Measurements from ENCODE around the gene CBFA2T3.

CBFA2T3 gene

GRCh38 chr16:88976366-88977017 is 515 bp downstream of the CBFA2T3 start:
- no peak for DNase-seq (ENCODE audit: low read depth in 2 of 2)

DNA sequence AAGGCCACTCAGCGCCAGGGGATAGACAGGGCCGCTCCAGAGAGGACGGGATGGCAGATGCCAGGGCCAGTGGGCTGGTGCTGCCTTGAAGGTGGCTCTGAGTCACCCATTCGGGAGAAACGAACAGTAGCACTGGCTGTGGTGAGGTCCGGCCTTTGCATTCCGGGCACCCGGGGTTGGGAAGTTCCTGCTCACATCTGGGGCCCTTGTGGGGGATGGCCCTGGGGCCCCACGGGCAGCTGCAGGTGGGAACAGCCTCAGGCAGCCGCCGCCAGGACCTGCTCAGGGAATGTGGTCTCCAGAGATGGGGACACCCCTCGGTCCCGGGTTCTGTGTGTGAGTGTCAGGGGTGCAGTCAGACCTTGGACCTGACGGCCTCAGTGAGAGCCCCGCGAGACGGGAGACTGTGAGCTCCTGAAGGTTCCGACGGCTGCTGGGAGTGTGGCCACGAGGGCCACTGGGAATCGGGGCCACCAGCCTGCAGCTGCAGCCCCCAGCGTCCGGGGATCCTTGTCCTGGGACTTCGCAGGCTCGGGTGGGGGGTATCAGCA is 1.4 kb downstream of the CBFA2T3 start:
- no peak for DNase-seq (ENCODE audit: low read depth in 2 of 2)

DNA sequence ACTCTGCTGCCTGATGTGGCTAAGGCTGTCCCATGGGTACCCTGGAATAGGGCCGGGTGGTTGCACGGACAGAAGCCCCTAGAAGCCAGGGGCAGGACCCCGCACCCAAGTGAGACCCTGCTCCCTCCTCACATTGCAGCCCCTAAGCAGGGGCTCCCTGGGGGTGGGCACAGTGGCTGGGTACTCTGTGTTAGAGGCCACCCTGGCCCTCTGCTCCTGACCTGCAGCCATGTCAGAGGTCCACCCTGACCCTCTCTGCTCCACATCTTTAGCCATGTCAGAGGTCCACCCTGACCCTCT is 2.1 kb downstream of the CBFA2T3 start:
- DNase-seq (ENCODE audit: low read depth in 2 of 2), result no peak

GRCh38 chr16:88974080-88974915 is 2.7 kb downstream of the CBFA2T3 start:
- no peak for DNase-seq (ENCODE audit: low read depth in 2 of 2)

DNA sequence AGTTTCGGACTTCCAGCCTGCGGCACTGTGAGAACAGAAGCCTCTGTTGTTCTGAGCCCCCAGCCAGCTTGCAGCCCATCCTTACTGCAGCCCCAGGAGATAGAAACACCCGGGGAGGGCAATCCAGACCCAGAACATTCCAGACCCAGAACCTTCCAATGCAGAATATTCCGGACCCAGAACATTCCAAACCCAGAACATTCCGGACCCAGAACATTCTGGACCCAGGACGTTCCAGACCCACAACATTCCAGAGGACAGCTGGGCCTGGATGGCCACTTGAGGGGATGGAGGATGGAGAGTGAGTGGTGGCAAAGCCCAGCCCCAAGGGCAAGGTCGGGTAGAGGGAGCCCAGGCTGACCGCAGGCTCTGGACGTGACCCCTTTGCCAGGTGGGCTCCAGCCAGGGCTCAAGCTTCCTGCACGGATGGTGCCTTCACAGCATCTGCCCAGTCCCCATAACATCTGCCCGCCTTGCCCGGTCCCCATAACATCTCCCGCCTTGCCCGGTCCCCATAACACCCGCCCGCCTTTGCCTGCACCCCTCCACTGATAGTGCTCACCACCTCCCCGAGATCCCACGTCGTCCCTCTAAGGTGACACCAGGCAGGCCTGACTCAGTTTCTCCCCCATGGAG is 3.5 kb downstream of the CBFA2T3 start:
- no peak for DNase-seq (ENCODE audit: low read depth in 2 of 2)

DNA sequence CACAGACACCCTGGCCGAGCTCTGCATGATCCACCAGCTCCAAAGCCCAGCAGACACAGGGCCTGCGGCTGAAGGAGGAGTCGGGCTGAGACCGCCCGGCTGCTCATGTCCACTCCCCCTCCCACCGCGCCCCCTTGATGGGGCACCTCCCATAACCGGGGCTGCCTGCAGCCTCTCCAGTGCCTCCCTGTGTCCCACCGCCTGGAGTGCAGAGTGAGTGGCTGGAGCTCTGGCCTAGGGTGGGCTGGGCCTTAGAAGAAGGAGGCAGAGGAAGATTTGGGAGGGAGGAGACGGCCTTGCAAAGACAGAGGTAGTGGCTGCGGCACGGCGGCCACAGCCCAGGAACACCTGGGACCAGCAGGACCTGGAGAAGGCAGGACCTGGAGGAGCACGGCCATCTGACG is 4.0 kb downstream of the CBFA2T3 start:
- no peak for DNase-seq (ENCODE audit: low read depth in 2 of 2)

- DNase-seq (ENCODE audit: low read depth in 2 of 2), result no peak
Measured at GRCh38 chr16:88972349-88972748, 4.7 kb downstream of the CBFA2T3 start.

DNA sequence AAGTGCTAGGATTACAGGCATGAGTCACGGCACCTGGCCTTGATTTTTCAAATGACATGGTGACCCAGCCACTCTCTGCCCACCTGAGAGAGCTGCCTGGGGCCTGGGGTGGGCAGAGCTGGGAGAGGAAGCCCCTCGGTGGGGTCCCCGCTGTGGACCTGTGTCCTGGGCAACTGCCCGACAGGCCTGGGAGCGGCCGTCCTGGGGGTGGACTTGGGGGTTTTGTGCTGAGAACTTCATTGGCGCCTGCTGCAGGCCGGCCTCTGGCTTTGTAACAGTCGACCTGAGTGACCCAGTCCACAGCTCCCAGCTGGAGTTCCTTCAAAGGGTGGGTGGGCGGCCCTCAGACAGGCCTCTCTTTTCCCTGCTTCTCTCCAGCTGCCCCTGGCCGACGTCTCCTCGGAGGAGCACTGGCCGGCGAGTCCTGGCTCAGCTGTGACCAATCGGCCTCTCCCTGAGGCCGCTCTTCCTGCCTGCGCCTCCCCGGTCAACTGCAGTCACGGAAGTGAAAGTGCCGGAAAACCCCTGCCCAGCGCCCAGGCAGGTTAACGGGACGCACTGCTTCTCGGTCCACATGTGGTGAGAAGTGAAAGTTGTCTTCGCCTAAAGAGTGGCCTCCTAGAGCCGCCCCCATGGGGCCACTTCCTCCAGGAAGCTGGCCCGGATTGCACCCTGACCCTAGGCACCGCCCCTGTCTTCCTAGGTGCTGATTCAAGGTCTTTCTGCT is 5.5 kb downstream of the CBFA2T3 start:
- DNase-seq (ENCODE audit: low read depth in 2 of 2), result no peak

DNA sequence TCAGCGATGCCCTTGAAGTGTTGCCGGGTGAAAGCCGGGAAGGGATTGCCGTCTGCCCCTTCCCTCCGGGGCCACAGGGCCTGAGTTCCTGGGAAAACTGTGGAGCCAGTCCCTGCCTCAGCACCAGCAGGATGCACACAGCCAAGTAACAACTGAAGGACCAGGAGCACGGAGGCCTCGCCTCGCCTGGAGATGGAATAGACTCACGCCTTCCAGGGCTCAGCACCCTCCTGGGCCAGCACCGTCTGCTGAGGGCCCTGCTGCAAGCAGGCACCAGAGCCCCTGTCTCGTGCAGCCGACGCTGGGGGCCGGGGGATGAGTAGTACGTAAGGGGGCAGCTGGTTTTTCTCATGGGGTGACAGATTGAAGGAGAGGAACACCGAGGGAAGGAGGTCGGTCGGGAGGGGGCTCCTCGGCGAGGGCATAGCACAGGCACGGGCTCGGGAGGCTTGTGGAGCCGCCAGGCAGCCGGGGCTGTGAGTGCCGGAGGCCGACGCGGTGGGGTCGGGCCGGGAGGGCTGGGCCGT is 6.4 kb downstream of the CBFA2T3 start:
- DNase-seq (ENCODE audit: low read depth in 2 of 2), result no peak

- DNase-seq (ENCODE audit: low read depth in 2 of 2), result no peak
Measured at GRCh38 chr16:88970050-88970449, 7.0 kb downstream of the CBFA2T3 start.

DNA sequence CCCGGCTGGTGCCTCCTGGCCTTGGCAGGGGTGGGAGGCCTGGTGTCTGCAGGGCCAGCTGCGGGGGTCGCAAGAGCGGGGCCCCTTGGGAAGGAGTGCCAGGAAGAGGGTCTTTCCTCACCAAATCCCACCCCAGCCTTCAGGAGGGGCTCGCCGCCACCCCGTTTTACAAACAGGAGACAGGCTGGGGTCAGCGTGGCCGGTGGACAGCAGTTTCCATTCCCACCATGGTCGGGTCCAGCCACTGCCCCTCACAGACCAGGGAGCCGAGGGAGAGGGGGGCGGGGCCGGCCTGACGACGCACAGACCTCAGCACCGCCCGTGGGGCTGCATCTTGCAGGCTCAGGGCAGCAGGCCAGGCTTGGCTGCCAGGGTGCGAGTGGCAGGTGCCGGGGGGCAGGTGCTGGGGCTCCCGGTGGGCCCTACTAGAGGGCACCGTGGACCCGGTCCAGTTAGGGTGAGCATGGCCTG is 7.6 kb downstream of the CBFA2T3 start:
- DNase-seq (ENCODE audit: low read depth in 2 of 2), result no peak

- no peak for DNase-seq (ENCODE audit: low read depth in 2 of 2)
Measured at GRCh38 chr16:88968589-88969280, 8.3 kb downstream of the CBFA2T3 start.

- DNase-seq (ENCODE audit: low read depth in 2 of 2), result no peak
Measured at GRCh38 chr16:88967830-88968588, 9.0 kb downstream of the CBFA2T3 start.

GRCh38 chr16:88966986-88967829 is 9.8 kb downstream of the CBFA2T3 start:
- no peak for DNase-seq (ENCODE audit: low read depth in 2 of 2)

DNA sequence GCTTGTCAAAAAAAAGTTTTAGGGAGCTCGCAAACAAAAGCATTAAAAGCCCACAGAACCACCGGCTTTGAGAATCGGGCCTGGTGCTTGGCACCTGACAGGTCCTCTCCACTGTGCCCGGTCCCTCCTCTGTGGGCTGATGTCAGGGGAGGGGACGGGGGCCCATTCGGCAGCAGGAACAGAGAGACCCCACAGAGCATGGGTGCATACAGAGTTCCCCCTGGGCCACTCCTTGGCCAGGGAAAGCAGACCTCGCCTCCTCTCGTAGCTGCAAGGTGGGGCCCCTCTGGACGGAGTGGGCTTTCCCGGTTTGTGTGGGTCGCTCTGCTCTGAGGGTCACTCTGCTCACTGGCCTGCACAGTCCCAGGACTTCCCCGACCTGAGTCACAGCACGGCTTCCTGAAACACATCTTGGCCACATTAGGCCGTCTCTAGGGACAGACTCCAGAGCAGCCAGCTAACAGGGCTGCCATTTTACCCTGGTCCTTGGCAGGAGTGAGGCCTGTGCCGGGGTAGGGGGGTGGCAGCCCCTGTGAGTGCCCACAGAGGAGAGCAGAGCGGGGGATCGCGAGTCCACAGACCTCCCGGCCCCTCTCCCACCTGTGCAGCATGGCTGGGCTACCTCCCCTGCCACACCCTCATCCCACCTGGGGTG is 11.1 kb downstream of the CBFA2T3 start:
- no peak for DNase-seq (ENCODE audit: low read depth in 2 of 2)

DNA sequence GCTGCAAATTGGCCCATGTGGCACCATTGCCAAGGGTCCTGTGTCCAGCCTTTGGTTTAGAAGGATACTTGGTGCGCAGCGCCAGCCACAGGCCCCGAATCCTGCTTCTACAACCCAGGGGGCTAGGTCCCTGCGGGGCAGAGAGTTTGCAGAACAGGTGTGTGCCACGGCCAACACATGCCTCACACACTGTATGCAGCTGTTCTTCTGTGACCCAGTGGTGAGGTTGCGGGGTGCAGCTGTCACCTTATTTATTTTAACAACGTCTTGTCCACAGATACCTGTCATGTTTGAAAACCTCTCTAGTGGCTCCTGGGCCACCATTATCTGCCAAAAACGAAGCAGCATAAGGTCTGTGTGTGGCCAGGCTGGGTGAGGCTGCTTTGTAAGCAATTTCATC is 11.6 kb downstream of the CBFA2T3 start:
- DNase-seq (ENCODE audit: low read depth in 2 of 2), result no peak

DNA sequence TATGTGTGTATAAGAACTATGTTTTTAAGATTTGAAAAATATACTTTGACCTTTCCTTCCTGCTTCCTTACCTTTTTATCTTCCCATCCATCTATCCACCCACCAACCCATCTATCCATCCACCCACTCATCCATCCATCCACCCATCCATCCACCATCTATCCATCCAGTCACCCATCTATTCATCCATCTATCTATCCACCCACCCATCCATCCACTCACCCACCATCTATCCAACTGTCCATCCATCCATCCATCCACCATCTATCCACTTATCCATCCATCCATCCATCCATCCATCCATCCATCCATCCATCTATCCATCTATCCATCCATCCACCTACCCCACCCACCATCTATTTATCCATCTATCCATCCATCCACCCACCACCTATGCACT is 12.4 kb downstream of the CBFA2T3 start:
- DNase-seq (ENCODE audit: low read depth in 2 of 2), result no peak

- DNase-seq (ENCODE audit: low read depth in 2 of 2), result no peak
Measured at GRCh38 chr16:88963583-88963982, 13.4 kb downstream of the CBFA2T3 start.

Data from activated CD8-positive, alpha-beta memory T cell treated with anti-CD3 and anti-CD28 coated beads for 4 hours (primary cell).